H9 (cell line): Measurements from ENCODE around the gene ERBIN. TPM values are rescaled to one million over a fixed set of nuclear protein-coding genes. Genes with fewer than 3 reads are reported as not detected.

Experiments
- DNase-seq: peaks from one replicate; pipeline ENCODE4 v3.0.0-alpha.2; 2017
- H2AFZ ChIP-seq: one replicate; pipeline ENCODE4 v1.6.1; 2013; ENCODE audit warnings: mild to moderate bottlenecking, low read length, control low read depth, moderate library complexity
- H2AK5ac ChIP-seq: 2 replicates; pipeline ENCODE4 v1.6.1; 2013; ENCODE audit warnings: low read length, control low read depth, mixed read lengths; ENCODE audit not compliant: insufficient read length
- H2BK120ac ChIP-seq: one replicate; pipeline ENCODE4 v1.6.1; 2013; ENCODE audit warnings: low read depth, mild to moderate bottlenecking, low read length, control low read depth, inconsistent platforms; ENCODE audit not compliant: poor library complexity, severe bottlenecking
- H2BK12ac ChIP-seq: 2 replicates; pipeline ENCODE4 v1.6.1; 2013; ENCODE audit warnings: low read length, control low read depth, mixed read lengths, low read depth; ENCODE audit not compliant: insufficient read length
- H2BK15ac ChIP-seq: 2 replicates; pipeline ENCODE4 v1.6.1; 2013; ENCODE audit warnings: low read depth, low read length, control low read depth
- H2BK20ac ChIP-seq: one replicate; pipeline ENCODE4 v1.6.1; 2013; ENCODE audit warnings: low read depth, mild to moderate bottlenecking, low read length, control low read depth, inconsistent platforms; ENCODE audit not compliant: poor library complexity, severe bottlenecking
- H2BK5ac ChIP-seq: 2 replicates; pipeline ENCODE4 v1.6.1; 2013; ENCODE audit warnings: low read length, control low read depth, mixed read lengths; ENCODE audit not compliant: insufficient read length
- H3K14ac ChIP-seq: 2 replicates; pipeline ENCODE4 v1.6.1; 2013; ENCODE audit warnings: low read length, control low read depth; ENCODE audit not compliant: insufficient read depth
- H3K18ac ChIP-seq: 2 replicates; pipeline ENCODE4 v1.6.1; 2013; ENCODE audit warnings: low read depth, mild to moderate bottlenecking, mixed read lengths, low read length, control low read depth; ENCODE audit not compliant: insufficient read length
- H3K23ac ChIP-seq: 2 replicates; pipeline ENCODE4 v1.6.1; 2013; ENCODE audit warnings: low read length, control low read depth, mixed read lengths, low read depth; ENCODE audit not compliant: insufficient read length
- H3K23me2 ChIP-seq: 2 replicates; pipeline ENCODE4 v1.6.1; 2013; ENCODE audit warnings: low read depth, mild to moderate bottlenecking, mixed read lengths, low read length, control low read depth; ENCODE audit not compliant: insufficient read length, poor library complexity, severe bottlenecking
- H3K27ac ChIP-seq: 2 replicates; pipeline ENCODE4 v1.5.1; 2013; ENCODE audit warnings: low read length, control low read depth, mixed read lengths, low read depth; ENCODE audit not compliant: insufficient read length
- H3K27me3 ChIP-seq: 2 replicates; pipeline ENCODE4 v1.6.1; 2013; ENCODE audit warnings: low read length, control low read depth, inconsistent platforms; ENCODE audit not compliant: insufficient read depth
- H3K4ac ChIP-seq: 2 replicates; pipeline ENCODE4 v1.6.1; 2013; ENCODE audit warnings: low read depth, mild to moderate bottlenecking, control low read depth, inconsistent platforms, low read length, moderate library complexity
- H3K4me1 ChIP-seq: 2 replicates; pipeline ENCODE4 v1.6.1; 2013; ENCODE audit warnings: low read length, control low read depth, inconsistent platforms; ENCODE audit not compliant: insufficient read depth
- H3K4me2 ChIP-seq: 2 replicates; pipeline ENCODE4 v1.6.1; 2013; ENCODE audit warnings: low read length, control low read depth, mixed read lengths; ENCODE audit not compliant: insufficient read length, insufficient read depth
- H3K56ac ChIP-seq: 2 replicates; pipeline ENCODE4 v1.6.1; 2013; ENCODE audit warnings: low read depth, mild to moderate bottlenecking, mixed read lengths, low read length, control low read depth; ENCODE audit not compliant: insufficient read length
- H3K79me1 ChIP-seq: 2 replicates; pipeline ENCODE4 v1.6.1; 2013; ENCODE audit warnings: low read depth, mild to moderate bottlenecking, moderate library complexity, low read length, control low read depth, inconsistent platforms; ENCODE audit not compliant: insufficient read depth, poor library complexity, severe bottlenecking
- H3K79me2 ChIP-seq: 2 replicates; pipeline ENCODE4 v1.6.1; 2013; ENCODE audit warnings: low read length, control low read depth, inconsistent platforms; ENCODE audit not compliant: insufficient read depth
- H3K9ac ChIP-seq: 2 replicates; pipeline ENCODE4 v1.6.1; 2013; ENCODE audit warnings: low read length, control low read depth, mixed read lengths; ENCODE audit not compliant: insufficient read length; ENCODE audit errors: extremely low read depth
- H3K9me3 ChIP-seq: one replicate; pipeline ENCODE4 v1.6.1; 2013; ENCODE audit warnings: low read depth, low read length, inconsistent platforms; ENCODE audit not compliant: control insufficient read depth
- H3T11ph ChIP-seq: one replicate; pipeline ENCODE4 v1.6.1; 2013; ENCODE audit warnings: mild to moderate bottlenecking, low read length, control low read depth, inconsistent platforms
- H4K20me1 ChIP-seq: one replicate; pipeline ENCODE4 v1.6.1; 2013; ENCODE audit not compliant: control insufficient read depth, insufficient read length, insufficient read depth
- H4K5ac ChIP-seq: 2 replicates; pipeline ENCODE4 v1.6.1; 2013; ENCODE audit warnings: low read depth, mild to moderate bottlenecking, mixed read lengths, low read length, control low read depth; ENCODE audit not compliant: insufficient read length
- H4K8ac ChIP-seq: replicated peaks from 2 replicates; pipeline ENCODE4 v1.6.1; 2013; ENCODE audit warnings: low read length, control low read depth, mixed read lengths, low read depth; ENCODE audit not compliant: insufficient read length
- H4K91ac ChIP-seq: 2 replicates; pipeline ENCODE4 v1.6.1; 2013; ENCODE audit warnings: low read depth, mild to moderate bottlenecking, moderate library complexity, mixed read lengths, low read length, control low read depth; ENCODE audit not compliant: insufficient read length
- H3K27ac Mint-ChIP-seq, 3 experiments: 2 replicates in 2 of 3; 3 replicates in 1 of 3; pipeline ENCODE4 v1.8.0; 2020 to 2021; ENCODE audit warnings: mixed read lengths in 3 of 3, mild to moderate bottlenecking in 1 of 3, moderate library complexity in 1 of 3
- H3K27me3 Mint-ChIP-seq: 2 replicates; pipeline ENCODE4 v1.8.0; 2021; ENCODE audit warnings: low read depth, mild to moderate bottlenecking, moderate library complexity, mixed read lengths
- H3K36me3 Mint-ChIP-seq, 3 experiments: 2 replicates in 2 of 3; 3 replicates in 1 of 3; pipeline ENCODE4 v1.8.0; 2020 to 2021; ENCODE audit warnings: low read depth in 3 of 3, mixed read lengths in 3 of 3; ENCODE audit not compliant: insufficient read depth in 1 of 3
- H3K4me1 Mint-ChIP-seq, 2 experiments: 2 replicates each; pipeline ENCODE4 v1.8.0; 2020; ENCODE audit warnings: mixed read lengths in 2 of 2
- H3K4me3 Mint-ChIP-seq, 2 experiments: 2 replicates in 1 of 2; 3 replicates in 1 of 2; pipeline ENCODE4 v1.8.0; 2020 to 2021; ENCODE audit warnings: mild to moderate bottlenecking in 2 of 2, mixed read lengths in 2 of 2, moderate library complexity in 1 of 2
- H3K9me3 Mint-ChIP-seq, 2 experiments: 2 replicates in 1 of 2; 3 replicates in 1 of 2; pipeline ENCODE4 v1.8.0; 2020; ENCODE audit warnings: mild to moderate bottlenecking in 2 of 2, mixed read lengths in 2 of 2, moderate library complexity in 1 of 2
- WGBS: extraction: QIAGEN DNeasy Blood & Tissue Kit; methylation state at CpG from one replicate; pipeline ENCODE4 v1.1.7; 2013; ENCODE audit warnings: missing lambda C conversion rate, low lambda C conversion rate, mixed read lengths; ENCODE audit not compliant: insufficient read length; ENCODE audit errors: extremely low coverage; 5-methylcytosine and 5-hydroxymethylcytosine counted together
- total RNA-seq: library from RNA; stranded (reverse); gene quantifications from 2 replicates; pipeline ENCODE4 v1.2.1, GENCODE V29; 2021
- TF ChIP-seq, protein P1 (sequence below): fragments of 200-600 bp; sonication (generic); conservative IDR thresholded peaks from 3 replicates; pipeline ENCODE4 v1.8.0; 2021; ENCODE audit warnings: antibody characterized with exemption, mild to moderate bottlenecking

Gene ERBIN
- total RNA-seq, 1 experiment from 2014 or later: 42.9 TPM

DNA sequence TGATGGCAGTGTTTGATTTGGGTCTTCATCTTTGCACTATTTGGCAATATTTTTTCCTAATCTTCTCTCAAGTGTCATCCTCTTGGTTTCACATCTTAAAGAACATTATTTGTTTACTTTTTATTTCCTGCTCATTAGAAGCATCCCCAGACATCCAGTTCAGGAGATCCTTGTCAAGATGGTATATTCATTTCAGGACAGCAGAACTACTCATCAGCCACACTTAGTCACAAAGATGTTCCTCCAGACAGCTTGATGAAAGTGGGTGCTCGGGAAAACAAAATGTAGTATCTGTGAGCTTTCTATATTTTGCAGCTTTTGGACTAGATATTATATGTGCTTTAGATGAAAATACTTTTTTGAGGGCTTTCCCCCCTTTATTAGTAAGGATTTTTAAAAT, 145.7 kb downstream of the ERBIN start:
- no peak overlapping the region for H2AFZ ChIP-seq
- H2BK5ac ChIP-seq: no peak overlapping the region
- H3K4me2 ChIP-seq: no peak overlapping the region
- no peak overlapping the region for H3K18ac ChIP-seq
- H3K23me2 ChIP-seq: no peaks in the 10 kb centered on the region
- no peak overlapping the region for H3K27ac ChIP-seq
- H4K5ac ChIP-seq: no peak overlapping the region
- TF ChIP-seq, protein P1, sequence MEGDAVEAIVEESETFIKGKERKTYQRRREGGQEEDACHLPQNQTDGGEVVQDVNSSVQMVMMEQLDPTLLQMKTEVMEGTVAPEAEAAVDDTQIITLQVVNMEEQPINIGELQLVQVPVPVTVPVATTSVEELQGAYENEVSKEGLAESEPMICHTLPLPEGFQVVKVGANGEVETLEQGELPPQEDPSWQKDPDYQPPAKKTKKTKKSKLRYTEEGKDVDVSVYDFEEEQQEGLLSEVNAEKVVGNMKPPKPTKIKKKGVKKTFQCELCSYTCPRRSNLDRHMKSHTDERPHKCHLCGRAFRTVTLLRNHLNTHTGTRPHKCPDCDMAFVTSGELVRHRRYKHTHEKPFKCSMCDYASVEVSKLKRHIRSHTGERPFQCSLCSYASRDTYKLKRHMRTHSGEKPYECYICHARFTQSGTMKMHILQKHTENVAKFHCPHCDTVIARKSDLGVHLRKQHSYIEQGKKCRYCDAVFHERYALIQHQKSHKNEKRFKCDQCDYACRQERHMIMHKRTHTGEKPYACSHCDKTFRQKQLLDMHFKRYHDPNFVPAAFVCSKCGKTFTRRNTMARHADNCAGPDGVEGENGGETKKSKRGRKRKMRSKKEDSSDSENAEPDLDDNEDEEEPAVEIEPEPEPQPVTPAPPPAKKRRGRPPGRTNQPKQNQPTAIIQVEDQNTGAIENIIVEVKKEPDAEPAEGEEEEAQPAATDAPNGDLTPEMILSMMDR: no peak
- no peak overlapping the region for H3K14ac ChIP-seq
- H3K9me3 ChIP-seq: no peaks in the 10 kb centered on the region
- 0 out of 2 replicates have a peak, but pooled peaks cover 1% of the 10 kb centered on the region for H3K79me2 ChIP-seq
- WGBS: no CpG with 5 or more reads among the region's 1 CpG
- H3K36me3 Mint-ChIP-seq: peaks cover 4 to 30% (median 28%) of the 10 kb centered on the region in 3 experiments; a peak in 6 of 7 replicates
- H3K27me3 ChIP-seq: no peaks in the 10 kb centered on the region
- no peak for DNase-seq
- H2BK120ac ChIP-seq: no peak overlapping the region
- no peak overlapping the region; a peak in 1 of 7 replicates for H3K27ac Mint-ChIP-seq
- no peaks in the 10 kb centered on the region for H3K79me1 ChIP-seq
- H4K20me1 ChIP-seq: no peaks in the 10 kb centered on the region
- no peaks in the 10 kb centered on the region for H3K27me3 Mint-ChIP-seq
- H3K9me3 Mint-ChIP-seq: no peaks in the 10 kb centered on the region
- no peak overlapping the region for H2BK15ac ChIP-seq
- no peak overlapping the region for H3K9ac ChIP-seq
- H3K4ac ChIP-seq: no peak overlapping the region
- no peak overlapping the region for H2AK5ac ChIP-seq
- H2BK20ac ChIP-seq: no peak overlapping the region
- H3K56ac ChIP-seq: no peak overlapping the region
- H2BK12ac ChIP-seq: no peak overlapping the region
- H3K4me3 Mint-ChIP-seq: no peak overlapping the region
- no peaks in the 10 kb centered on the region for H3K4me1 Mint-ChIP-seq
- H4K91ac ChIP-seq: no peak overlapping the region
- no peak overlapping the region for H4K8ac ChIP-seq
- H3T11ph ChIP-seq: no peak overlapping the region
- H3K23ac ChIP-seq: no peak overlapping the region
- no peaks in the 10 kb centered on the region for H3K4me1 ChIP-seq
